OCI-LY1 (cell line): ENCODE data around the gene FZD4.

Experiments
- CTCF ChIP-seq: fragments of 200-600 bp; sonication (generic), shearing (Covaris generic); IDR thresholded peaks from 2 replicates; pipeline ENCODE4 v1.5.1; 2017; ENCODE audit warnings: mild to moderate bottlenecking, antibody characterized with exemption, low read length, moderate library complexity, mixed read lengths
- EZH2 ChIP-seq: fragments of 200-600 bp; sonication (generic), shearing (Covaris generic); IDR thresholded peaks from 2 replicates; pipeline ENCODE4 v1.8.0; 2017; ENCODE audit warnings: borderline replicate concordance, mixed run types, mild to moderate bottlenecking, antibody characterized with exemption, low read length, moderate library complexity, mixed read lengths

GRCh38 chr11:86969258-86969657, 14.1 kb upstream of the FZD4 start:
- no peak for TF ChIP-seq EZH2
- TF ChIP-seq CTCF = no peak
